Measurements from ENCODE around the gene PCDHA11.

The PCDHA11 gene

DNA sequence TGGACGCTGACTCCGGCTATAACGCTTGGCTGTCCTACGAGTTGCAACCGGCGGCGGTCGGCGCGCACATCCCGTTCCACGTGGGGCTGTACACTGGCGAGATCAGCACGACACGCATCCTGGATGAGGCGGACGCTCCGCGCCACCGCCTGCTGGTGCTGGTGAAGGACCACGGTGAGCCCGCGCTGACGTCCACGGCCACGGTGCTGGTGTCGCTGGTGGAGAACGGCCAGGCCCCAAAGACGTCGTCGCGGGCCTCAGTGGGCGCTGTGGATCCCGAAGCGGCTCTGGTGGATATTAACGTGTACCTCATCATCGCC, 8.5 kb downstream of the PCDHA11 start:
- no peaks in the 10 kb centered on the region for H3K27me3 ChIP-seq (ENCODE audit: insufficient read depth, low read length)
- H2AK5ac ChIP-seq (ENCODE audit: low read length), result no peak overlapping the region
- no peak overlapping the region for H3K23ac ChIP-seq (ENCODE audit: low read length)
- peaks cover 6% of the 10 kb centered on the region for H3K9me3 ChIP-seq (ENCODE audit: insufficient read depth, low read depth, low read length)
- no peak overlapping the region for H4K91ac ChIP-seq (ENCODE audit: low read depth, low read length)
- H3K18ac ChIP-seq (ENCODE audit: low read length), result no peak overlapping the region
- no peak overlapping the region for H4K8ac ChIP-seq (ENCODE audit: low read depth, low read length)
- peaks cover 8 to 10% of the 10 kb centered on the region in 2 experiments for H3K36me3 ChIP-seq (ENCODE audit: control insufficient read depth in 1 of 2, insufficient read depth in 2 of 2, low read length in 2 of 2)
- no CpG with 5 or more reads among the region's 37 CpGs for WGBS (ENCODE audit: extremely low coverage, insufficient coverage, insufficient read length)
- DNase-seq, result no peak
- H4K12ac ChIP-seq (ENCODE audit: low read depth, low read length), result no peak overlapping the region
- H3K4me1 ChIP-seq (ENCODE audit: control insufficient read depth in 1 of 2, insufficient read depth in 2 of 2, low read length in 2 of 2), result no peaks in the 10 kb centered on the region
- no peak overlapping the region for H3K4me2 ChIP-seq (ENCODE audit: low read length)
- peaks cover 2% of the 10 kb centered on the region for H3K79me2 ChIP-seq (ENCODE audit: control insufficient read depth, insufficient read depth, low read length, poor library complexity)
- no peak overlapping the region for H3K4me3 ChIP-seq (ENCODE audit: low read depth, low read length)
- no peak overlapping the region for H2BK12ac ChIP-seq (ENCODE audit: low read length)
- no peak overlapping the region for H3K9ac ChIP-seq (ENCODE audit: low read length)
- H3K79me1 ChIP-seq (ENCODE audit: low read length), result no peaks in the 10 kb centered on the region
- H2BK5ac ChIP-seq (ENCODE audit: low read depth, low read length, poor library complexity), result no peak overlapping the region
- H3K4ac ChIP-seq (ENCODE audit: low read depth, low read length), result no peak overlapping the region
- no peak overlapping the region for H2AFZ ChIP-seq (ENCODE audit: insufficient read depth, low read length, poor library complexity)
- H3K27ac ChIP-seq (ENCODE audit: low read depth, low read length), result no peak overlapping the region
- H2BK120ac ChIP-seq (ENCODE audit: insufficient read depth, low read length, poor library complexity), result no peak overlapping the region
- H3K14ac ChIP-seq (ENCODE audit: low read length), result no peak overlapping the region

DNA sequence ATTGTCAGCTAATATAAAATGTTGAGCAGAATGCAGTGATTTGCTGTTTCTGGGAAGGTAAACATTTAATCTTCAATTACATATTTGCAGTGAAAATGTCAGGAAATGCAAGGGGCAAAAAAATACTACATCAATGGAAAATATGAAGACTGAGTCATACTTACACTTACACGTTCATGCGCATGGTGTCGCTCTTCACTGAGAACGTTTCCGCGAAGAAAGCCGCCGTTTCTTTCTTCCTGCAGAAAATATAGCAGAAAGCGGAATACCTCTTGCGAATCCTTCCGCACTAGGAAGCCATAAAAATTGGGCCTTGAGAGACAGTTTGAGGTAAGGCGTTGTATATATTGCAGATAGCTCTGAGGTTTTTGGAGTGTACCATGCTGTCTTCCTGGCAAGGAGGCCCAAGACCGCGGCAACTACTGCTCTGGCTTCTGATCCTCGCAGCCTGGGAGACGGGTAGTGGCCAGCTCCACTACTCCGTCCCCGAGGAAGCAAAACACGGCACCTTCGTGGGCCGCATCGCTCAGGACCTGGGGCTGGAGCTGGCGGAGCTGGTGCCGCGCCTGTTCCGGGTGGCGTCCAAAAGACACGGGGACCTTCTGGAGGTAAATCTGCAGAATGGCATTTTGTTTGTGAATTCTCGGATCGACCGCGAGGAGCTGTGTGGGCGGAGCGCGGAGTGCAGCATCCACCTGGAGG, 13.3 kb downstream of the PCDHA11 start, which contains the start of gene PCDHA13:
TSS of gene PCDHA13 (plus strand) at position 236 of the 702 bp plus-strand sequence. CDS start at position 381, 145 bp downstream.
- Histone ChIP-seq H3K27ac (ENCODE audit: low read depth, low read length) (no peak within 1 kb of the TSS), H3K4me2 (ENCODE audit: low read length) (no peak within 1 kb of the TSS), H3K4ac (ENCODE audit: low read depth, low read length) (no peak within 1 kb of the TSS), H2BK12ac (ENCODE audit: low read length) (no peak within 1 kb of the TSS), H3K4me1 (ENCODE audit: control insufficient read depth in 1 of 2, insufficient read depth in 2 of 2, low read length in 2 of 2) (no peaks in the 10 kb centered on the region), H3K36me3 (ENCODE audit: control insufficient read depth in 1 of 2, insufficient read depth in 2 of 2, low read length in 2 of 2) (peaks cover 6 to 14% of the 10 kb centered on the region in 2 experiments), H3K9me3 (ENCODE audit: insufficient read depth, low read depth, low read length) (peaks cover 2% of the 10 kb centered on the region), H2AFZ (ENCODE audit: insufficient read depth, low read length, poor library complexity) (no peak within 1 kb of the TSS), H3K23ac (ENCODE audit: low read length) (no peak within 1 kb of the TSS), H3K79me1 (ENCODE audit: low read length) (no peaks in the 10 kb centered on the region), H2AK5ac (ENCODE audit: low read length) (no peak within 1 kb of the TSS), H3K9ac (ENCODE audit: low read length) (no peak within 1 kb of the TSS), H4K12ac (ENCODE audit: low read depth, low read length) (no peak within 1 kb of the TSS), H3K18ac (ENCODE audit: low read length) (no peak within 1 kb of the TSS), H2BK5ac (ENCODE audit: low read depth, low read length, poor library complexity) (no peak within 1 kb of the TSS), H3K79me2 (ENCODE audit: control insufficient read depth, insufficient read depth, low read length, poor library complexity) (no peaks in the 10 kb centered on the region), H4K91ac (ENCODE audit: low read depth, low read length) (no peak within 1 kb of the TSS), H4K8ac (ENCODE audit: low read depth, low read length) (no peak within 1 kb of the TSS), H3K4me3 (ENCODE audit: low read depth, low read length) (no peak within 1 kb of the TSS), H3K27me3 (ENCODE audit: insufficient read depth, low read length) (no peaks in the 10 kb centered on the region), H2BK120ac (ENCODE audit: insufficient read depth, low read length, poor library complexity) (no peak within 1 kb of the TSS), H3K14ac (ENCODE audit: low read length) (no peak within 1 kb of the TSS)
- WGBS (ENCODE audit: extremely low coverage, insufficient coverage, insufficient read length), result no CpG with 5 or more reads among the region's 35 CpGs
- no peak for DNase-seq

DNA sequence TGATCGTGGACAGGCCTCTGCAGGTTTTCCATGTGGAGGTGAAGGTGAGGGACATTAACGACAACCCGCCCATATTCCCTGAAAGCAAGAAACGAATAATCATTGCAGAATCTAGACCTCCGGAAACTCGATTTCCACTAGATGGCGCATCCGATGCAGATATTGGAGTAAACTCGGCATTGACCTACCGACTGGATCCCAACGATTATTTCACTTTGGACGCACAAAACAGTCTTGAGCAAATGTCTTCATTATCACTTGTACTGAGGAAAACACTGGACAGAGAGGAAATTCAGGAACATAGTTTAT, 13.8 kb downstream of the PCDHA11 start:
- H3K14ac ChIP-seq (ENCODE audit: low read length), result no peak overlapping the region
- no peak overlapping the region for H2BK12ac ChIP-seq (ENCODE audit: low read length)
- H3K79me1 ChIP-seq (ENCODE audit: low read length), result no peaks in the 10 kb centered on the region
- H4K12ac ChIP-seq (ENCODE audit: low read depth, low read length), result no peak overlapping the region
- H4K8ac ChIP-seq (ENCODE audit: low read depth, low read length), result no peak overlapping the region
- H4K91ac ChIP-seq (ENCODE audit: low read depth, low read length), result no peak overlapping the region
- no peak overlapping the region for H2AK5ac ChIP-seq (ENCODE audit: low read length)
- no peak overlapping the region for H3K27ac ChIP-seq (ENCODE audit: low read depth, low read length)
- no peaks in the 10 kb centered on the region for H3K27me3 ChIP-seq (ENCODE audit: insufficient read depth, low read length)
- no peak overlapping the region for H2AFZ ChIP-seq (ENCODE audit: insufficient read depth, low read length, poor library complexity)
- no CpG with 5 or more reads among the region's 12 CpGs for WGBS (ENCODE audit: extremely low coverage, insufficient coverage, insufficient read length)
- no peak overlapping the region for H3K4ac ChIP-seq (ENCODE audit: low read depth, low read length)
- no peaks in the 10 kb centered on the region for H3K79me2 ChIP-seq (ENCODE audit: control insufficient read depth, insufficient read depth, low read length, poor library complexity)
- H3K4me1 ChIP-seq (ENCODE audit: control insufficient read depth in 1 of 2, insufficient read depth in 2 of 2, low read length in 2 of 2), result no peaks in the 10 kb centered on the region
- H3K9ac ChIP-seq (ENCODE audit: low read length), result no peak overlapping the region
- no peak overlapping the region for H2BK5ac ChIP-seq (ENCODE audit: low read depth, low read length, poor library complexity)
- peaks cover 2% of the 10 kb centered on the region for H3K9me3 ChIP-seq (ENCODE audit: insufficient read depth, low read depth, low read length)
- no peak overlapping the region for H3K4me2 ChIP-seq (ENCODE audit: low read length)
- no peak overlapping the region for H3K4me3 ChIP-seq (ENCODE audit: low read depth, low read length)
- DNase-seq, result no peak
- H3K18ac ChIP-seq (ENCODE audit: low read length), result no peak overlapping the region
- H3K36me3 ChIP-seq (ENCODE audit: control insufficient read depth in 1 of 2, insufficient read depth in 2 of 2, low read length in 2 of 2), result peaks cover under 1 to 9% of the 10 kb centered on the region in 2 experiments
- H3K23ac ChIP-seq (ENCODE audit: low read length), result no peak overlapping the region
- no peak overlapping the region for H2BK120ac ChIP-seq (ENCODE audit: insufficient read depth, low read length, poor library complexity)

DNA sequence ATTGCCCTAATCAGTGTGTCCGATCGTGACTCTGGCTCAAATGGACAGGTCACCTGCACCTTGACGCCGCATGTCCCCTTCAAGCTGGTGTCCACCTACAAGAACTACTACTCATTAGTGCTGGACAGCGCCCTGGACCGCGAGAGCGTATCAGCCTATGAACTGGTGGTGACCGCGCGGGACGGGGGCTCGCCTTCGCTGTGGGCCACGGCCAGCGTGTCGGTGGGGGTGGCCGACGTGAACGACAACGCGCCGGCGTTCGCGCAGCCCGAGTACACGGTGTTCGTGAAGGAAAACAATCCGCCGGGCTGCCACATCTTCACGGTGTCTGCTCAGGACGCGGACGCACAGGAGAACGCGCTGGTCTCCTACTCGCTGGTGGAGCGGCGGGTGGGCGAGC, 14.6 kb downstream of the PCDHA11 start:
- H3K9me3 ChIP-seq (ENCODE audit: insufficient read depth, low read depth, low read length), result peaks cover 2% of the 10 kb centered on the region
- H3K4me2 ChIP-seq (ENCODE audit: low read length), result no peak overlapping the region
- H3K4me1 ChIP-seq (ENCODE audit: control insufficient read depth in 1 of 2, insufficient read depth in 2 of 2, low read length in 2 of 2), result no peaks in the 10 kb centered on the region

More for the DNA sequence above, 14.6 kb downstream of the PCDHA11 start:
- Histone ChIP-seq H3K27me3 (ENCODE audit: insufficient read depth, low read length) (no peaks in the 10 kb centered on the region), H2BK120ac (ENCODE audit: insufficient read depth, low read length, poor library complexity) (no peak overlapping the region), H3K79me2 (ENCODE audit: control insufficient read depth, insufficient read depth, low read length, poor library complexity) (no peaks in the 10 kb centered on the region), H3K23ac (ENCODE audit: low read length) (no peak overlapping the region), H3K14ac (ENCODE audit: low read length) (no peak overlapping the region), H2AK5ac (ENCODE audit: low read length) (no peak overlapping the region), H4K12ac (ENCODE audit: low read depth, low read length) (no peak overlapping the region), H3K4ac (ENCODE audit: low read depth, low read length) (no peak overlapping the region), H4K8ac (ENCODE audit: low read depth, low read length) (no peak overlapping the region), H2AFZ (ENCODE audit: insufficient read depth, low read length, poor library complexity) (no peak overlapping the region), H3K4me3 (ENCODE audit: low read depth, low read length) (no peak overlapping the region), H2BK12ac (ENCODE audit: low read length) (no peak overlapping the region), H3K36me3 (ENCODE audit: control insufficient read depth in 1 of 2, insufficient read depth in 2 of 2, low read length in 2 of 2) (peaks cover 0 to 9% of the 10 kb centered on the region in 2 experiments), H3K27ac (ENCODE audit: low read depth, low read length) (no peak overlapping the region), H3K9ac (ENCODE audit: low read length) (no peak overlapping the region), H2BK5ac (ENCODE audit: low read depth, low read length, poor library complexity) (no peak overlapping the region), H4K91ac (ENCODE audit: low read depth, low read length) (no peak overlapping the region), H3K79me1 (ENCODE audit: low read length) (no peaks in the 10 kb centered on the region), H3K18ac (ENCODE audit: low read length) (no peak overlapping the region)
- DNase-seq, result no peak
- no CpG with 5 or more reads among the region's 41 CpGs for WGBS (ENCODE audit: extremely low coverage, insufficient coverage, insufficient read length)

All from trophoblast cell (in vitro differentiated cells and primary cell).